ENCODE results near the gene CDK5RAP1.
A peak's percentile ranks its signal among the peaks of the same experiment; 100 is the strongest.
"Not testable (repeated sequence)": the region's sequence is repeated elsewhere in the genome, so short reads cannot be mapped to it uniquely, and the experiment has no call there.

The CDK5RAP1 gene

GRCh38 chr20:33401184-33401920 lies at the start of gene CDK5RAP1:
Gene CDK5RAP1, minus strand, starts transcription at chr20:33401519. Its CDS starts 4,455 bp downstream, at chr20:33397064.
- DNase-seq: peak; percentile 88

- no peak for DNase-seq
Observed at GRCh38 chr20:33450867-33451266, 49.5 kb upstream of the CDK5RAP1 start.

- no peak for DNase-seq
Observed at GRCh38 chr20:33445881-33446625, 44.7 kb upstream of the CDK5RAP1 start.

- no peak for DNase-seq
Observed at GRCh38 chr20:33444797-33445560, 43.7 kb upstream of the CDK5RAP1 start.

- peak; percentile 76 for DNase-seq
Observed at GRCh38 chr20:33443512-33444239, 42.4 kb upstream of the CDK5RAP1 start, which contains the start of gene SNTA1. Gene SNTA1, minus strand, starts transcription at chr20:33443763. Its CDS starts 143 bp downstream, at chr20:33443620.

GRCh38 chr20:33443006-33443511 lies 41.7 kb upstream of the CDK5RAP1 start:
- DNase-seq: no peak

- DNase-seq: no peak
Observed at GRCh38 chr20:33442136-33443005, 41.1 kb upstream of the CDK5RAP1 start.

GRCh38 chr20:33441142-33441955 lies 40.0 kb upstream of the CDK5RAP1 start:
- no peak for DNase-seq

- DNase-seq: not testable (repeated sequence)
Observed at GRCh38 chr20:33440562-33440961, 39.2 kb upstream of the CDK5RAP1 start.

GRCh38 chr20:33438481-33438880 lies 37.2 kb upstream of the CDK5RAP1 start:
- no peak for DNase-seq

GRCh38 chr20:33437141-33437911 lies 36.0 kb upstream of the CDK5RAP1 start:
- DNase-seq: peak; percentile 72

GRCh38 chr20:33434434-33434833 lies 33.1 kb upstream of the CDK5RAP1 start:
- peak; percentile 45 for DNase-seq

- peak; percentile 24 for DNase-seq
Observed at GRCh38 chr20:33433465-33434234, 32.3 kb upstream of the CDK5RAP1 start.

GRCh38 chr20:33431797-33432381 lies 30.6 kb upstream of the CDK5RAP1 start:
- no peak for DNase-seq

GRCh38 chr20:33423875-33424274 lies 22.6 kb upstream of the CDK5RAP1 start:
- DNase-seq: not testable (repeated sequence)

- DNase-seq: peak; percentile 75
Observed at GRCh38 chr20:33423141-33423834, 22.0 kb upstream of the CDK5RAP1 start.

GRCh38 chr20:33419140-33419974 lies 18.0 kb upstream of the CDK5RAP1 start:
- DNase-seq: no peak

All from fibroblast of skin of right quadriceps (primary cell).